GM18519 (cell line): Measurements from ENCODE around the gene GBF1.
"Not testable (repeated sequence)": the region's sequence is repeated elsewhere in the genome, so short reads cannot be mapped to it uniquely, and the experiment has no call there.

Experiments used
- ATAC-seq: cut with Tn5 transposase; IDR thresholded peaks from one replicate; pipeline ENCODE4 v1.9.1; 2021; ENCODE audit warnings: mild to moderate bottlenecking, moderate library complexity; ENCODE audit not compliant: unreplicated experiment, low FRiP score

The GBF1 gene

GRCh38 chr10:102230861-102231356 is 14.4 kb upstream of the GBF1 start:
- ATAC-seq = no peak

GRCh38 chr10:102231357-102232318 is 13.7 kb upstream of the GBF1 start:
- ATAC-seq = no peak

GRCh38 chr10:102233997-102234396 is 11.3 kb upstream of the GBF1 start:
- ATAC-seq = no peak

GRCh38 chr10:102234888-102235597 is 10.3 kb upstream of the GBF1 start:
- no peak for ATAC-seq

- no peak for ATAC-seq
Measured at GRCh38 chr10:102235598-102235920, 9.8 kb upstream of the GBF1 start.

GRCh38 chr10:102236006-102236405 is 9.3 kb upstream of the GBF1 start:
- no peak for ATAC-seq

- ATAC-seq = no peak
Measured at GRCh38 chr10:102237711-102238252, 7.5 kb upstream of the GBF1 start.

GRCh38 chr10:102240467-102241031 is 4.8 kb upstream of the GBF1 start:
- no peak for ATAC-seq

GRCh38 chr10:102241032-102241443 is 4.3 kb upstream of the GBF1 start:
- no peak for ATAC-seq

- peak; percentile 36 for ATAC-seq
Measured at GRCh38 chr10:102241444-102242117, 3.8 kb upstream of the GBF1 start, which contains the start of gene PITX3. PITX3 (minus strand) TSS chr10:102241512; CDS start chr10:102232080, 9,432 bp downstream.

- no peak for ATAC-seq
Measured at GRCh38 chr10:102242118-102242485, 3.2 kb upstream of the GBF1 start.

- ATAC-seq = no peak
Measured at GRCh38 chr10:102243309-102243708, 2.0 kb upstream of the GBF1 start.

GRCh38 chr10:102245932-102246251 is 560 bp downstream of the GBF1 start:
- ATAC-seq = no peak

GRCh38 chr10:102246261-102246660 is 929 bp downstream of the GBF1 start:
- no peak for ATAC-seq

GRCh38 chr10:102247734-102248133 is 2.4 kb downstream of the GBF1 start:
- no peak for ATAC-seq

GRCh38 chr10:102252508-102252907 is 7.2 kb downstream of the GBF1 start:
- ATAC-seq = not testable (repeated sequence)

- no peak for ATAC-seq
Measured at GRCh38 chr10:102254426-102254825, 9.1 kb downstream of the GBF1 start.

GRCh38 chr10:102255404-102255803 is 10.1 kb downstream of the GBF1 start:
- ATAC-seq = no peak

GRCh38 chr10:102261196-102261595 is 15.9 kb downstream of the GBF1 start:
- ATAC-seq = no peak

GRCh38 chr10:102261842-102262241 is 16.5 kb downstream of the GBF1 start:
- ATAC-seq = no peak
